Limb (tissue), 2 donors: ENCODE measurements around the gene NPAS3.
"Not testable (repeated sequence)": the region's sequence is repeated elsewhere in the genome, so short reads cannot be mapped to it uniquely, and the experiment has no call there.

Experiments used
- DNase-seq, 2 donors: peaks; one replicate each; pipeline ENCODE4 v3.0.0-alpha.2; 2016; ENCODE audit errors: extremely low spot score in 2 of 2

NPAS3 gene

GRCh38 chr14:33068626-33069025 is 129.9 kb downstream of the NPAS3 start:
- no peak for DNase-seq

GRCh38 chr14:33070475-33070874 is 131.8 kb downstream of the NPAS3 start:
- no peak for DNase-seq

- no peak for DNase-seq
Observed at GRCh38 chr14:33073023-33073422, 134.3 kb downstream of the NPAS3 start.

- no peak for DNase-seq
Observed at GRCh38 chr14:33081259-33081658, 142.6 kb downstream of the NPAS3 start.

GRCh38 chr14:33085799-33086198 is 147.1 kb downstream of the NPAS3 start:
- no peak for DNase-seq

- not testable (repeated sequence) for DNase-seq
Observed at GRCh38 chr14:33088274-33088673, 149.6 kb downstream of the NPAS3 start.

- no peak for DNase-seq
Observed at GRCh38 chr14:33098016-33098415, 159.3 kb downstream of the NPAS3 start.

- DNase-seq: no peak
Observed at GRCh38 chr14:33103489-33103888, 164.8 kb downstream of the NPAS3 start.

GRCh38 chr14:33103966-33104365 is 165.3 kb downstream of the NPAS3 start:
- DNase-seq: no peak

GRCh38 chr14:33110737-33111443 is 172.2 kb downstream of the NPAS3 start:
- no peak for DNase-seq

GRCh38 chr14:33114331-33114730 is 175.7 kb downstream of the NPAS3 start:
- DNase-seq: no peak

- peak in 1 of 2 donors; percentile 67 for DNase-seq
Observed at GRCh38 chr14:33118668-33119067, 180.0 kb downstream of the NPAS3 start.

- no peak for DNase-seq
Observed at GRCh38 chr14:33120341-33120740, 181.7 kb downstream of the NPAS3 start.

GRCh38 chr14:33120966-33121365 is 182.3 kb downstream of the NPAS3 start:
- DNase-seq: no peak

- DNase-seq: no peak
Observed at GRCh38 chr14:33123281-33123680, 184.6 kb downstream of the NPAS3 start.

- no peak for DNase-seq
Observed at GRCh38 chr14:33126433-33126832, 187.8 kb downstream of the NPAS3 start.

GRCh38 chr14:33127531-33127930 is 188.9 kb downstream of the NPAS3 start:
- no peak for DNase-seq

- no peak for DNase-seq
Observed at GRCh38 chr14:33131801-33132200, 193.1 kb downstream of the NPAS3 start.

GRCh38 chr14:33134162-33134561 is 195.5 kb downstream of the NPAS3 start:
- DNase-seq: no peak

GRCh38 chr14:33134975-33135374 is 196.3 kb downstream of the NPAS3 start:
- no peak for DNase-seq

GRCh38 chr14:33150666-33151428 is 212.2 kb downstream of the NPAS3 start:
- DNase-seq: no peak

- no peak for DNase-seq
Observed at GRCh38 chr14:33163109-33163508, 224.4 kb downstream of the NPAS3 start.

- DNase-seq: no peak
Observed at GRCh38 chr14:33163600-33163999, 224.9 kb downstream of the NPAS3 start.
